HepG2 (cell line): ENCODE data around the gene TPX2. TPM values are rescaled to one million over a fixed set of nuclear protein-coding genes. Genes with fewer than 3 reads are reported as not detected.

Experiments
- ATAC-seq: fragments of 200-7000 bp; cut with Tn5 transposase; 3 replicates; pipeline ENCODE4 v1.9.1; 2020; ENCODE audit warnings: mild to moderate bottlenecking, moderate library complexity
- BruUV-seq: library from RNA; stranded (reverse); fragments of 400-500 nt; replicated peaks from 2 replicates; lab custom pipeline; 2021; lab: Mats Ljungman, UMichigan
- CTCF ChIA-PET: fragments of 300-600 bp; formaldehyde crosslinking; extraction: SDS; loops from one replicate; lab custom pipeline; 2021; ENCODE audit warnings: low total read pairs, inconsistent platforms, low intra/inter-chr PET ratio; lab: Yijun Ruan, JAX
- POLR2A ChIA-PET: fragments of 350-600 bp; sonication (Branson Sonifier 250); formaldehyde crosslinking; loops from one replicate; lab custom pipeline; 2020; ENCODE audit warnings: antibody characterized with exemption, inconsistent platforms; lab: Yijun Ruan, JAX
- DNase-seq: peaks from one replicate; pipeline ENCODE4 v3.0.0-alpha.2; 2015; ENCODE audit warnings: low spot score
- FAIRE-seq: peaks from 3 replicates; lab custom pipeline; 2011; peaks lifted over from hg19 to GRCh38; lab: Jason Lieb, UNC
- H2AFZ ChIP-seq: one replicate; pipeline ENCODE4 v1.6.1; 2011; ENCODE audit warnings: low read length, inconsistent platforms
- H3K27ac ChIP-seq: fragments of 300-600 bp; 3 replicates; pipeline ENCODE4 v1.8.0; 2011; ENCODE audit warnings: mixed run types, mild to moderate bottlenecking, mixed read lengths, low read length, inconsistent platforms; ENCODE audit not compliant: insufficient read depth; ENCODE audit errors: extremely low read length
- H3K27me3 ChIP-seq, 2 experiments: fragments of 200-600 bp in 1 of 2; 2 replicates in 1 of 2; 3 replicates in 1 of 2; pipeline versions ENCODE4 v1.6.0 to v1.8.0; 2011; ENCODE audit warnings: low read length in 2 of 2, mild to moderate bottlenecking in 2 of 2, moderate library complexity in 2 of 2, inconsistent platforms in 1 of 2; ENCODE audit not compliant: insufficient read depth in 2 of 2, control insufficient read depth in 1 of 2
- H3K36me3 ChIP-seq, 2 experiments: fragments of 200-600 bp in 1 of 2; replicated peaks in 1 of 2; 2 replicates in 1 of 2; 3 replicates in 1 of 2; pipeline versions ENCODE4 v1.5.1 to v1.8.0; 2011; ENCODE audit warnings: low read length in 2 of 2, inconsistent platforms in 1 of 2; ENCODE audit not compliant: insufficient read depth in 2 of 2, control insufficient read depth in 1 of 2
- H3K4me1 ChIP-seq: 2 replicates; pipeline ENCODE4 v1.5.1; 2012; ENCODE audit warnings: low read length, inconsistent platforms; ENCODE audit not compliant: insufficient read depth
- H3K4me2 ChIP-seq: 2 replicates; pipeline ENCODE4 v1.6.0; 2011; ENCODE audit warnings: low read depth, low read length, inconsistent platforms
- H3K4me3 ChIP-seq, 3 experiments: fragments of 200-600 bp in 1 of 3; sonication (generic), shearing (Covaris generic) in 1 of 3; replicated peaks in 1 of 3; 2 replicates each; pipeline ENCODE4 v1.5.1; 2011 to 2016; ENCODE audit warnings: low read length in 3 of 3, inconsistent platforms in 2 of 3, low read depth in 2 of 3, mild to moderate bottlenecking in 2 of 3, control low read depth in 1 of 3, mixed read lengths in 1 of 3; ENCODE audit not compliant: insufficient read depth in 1 of 3
- H3K79me2 ChIP-seq: one replicate; pipeline ENCODE4 v1.6.1; 2011; ENCODE audit warnings: low read length, inconsistent platforms; ENCODE audit not compliant: insufficient read depth
- H3K9ac ChIP-seq: 2 replicates; pipeline ENCODE4 v1.6.0; 2011; ENCODE audit warnings: mild to moderate bottlenecking, low read depth, low read length, inconsistent platforms; ENCODE audit not compliant: insufficient read depth
- H3K9me3 ChIP-seq: 2 replicates; pipeline ENCODE4 v1.5.1; 2012; ENCODE audit warnings: mild to moderate bottlenecking, low read length
- H4K20me1 ChIP-seq: 2 replicates; pipeline ENCODE4 v1.6.0; 2011; ENCODE audit warnings: inconsistent platforms, mild to moderate bottlenecking, low read length, moderate library complexity; ENCODE audit not compliant: insufficient read depth
- BCL6 ChIP-seq: IDR thresholded peaks from 2 replicates; pipeline ENCODE4 v1.6.1; 2016; ENCODE audit warnings: missing genetic modification reagents, missing compliant biosample characterization
- NONO ChIP-seq, 2 experiments: fragments of 450-650 bp in 1 of 2; sonication (generic) in 1 of 2; formaldehyde crosslinking in 1 of 2; IDR thresholded peaks in 1 of 2; conservative IDR thresholded peaks in 1 of 2; 2 replicates each; pipeline versions ENCODE4 v1.6.1 to v1.8.0; 2017 to 2022; ENCODE audit warnings: mild to moderate bottlenecking in 1 of 2, missing genetic modification reagents in 1 of 2, moderate library complexity in 1 of 2
- PITX1 ChIP-seq: sonication (generic); formaldehyde crosslinking; IDR thresholded peaks from 2 replicates; pipeline ENCODE4 v1.5.1; 2020; ENCODE audit warnings: mild to moderate bottlenecking, missing genetic modification reagents
- POLR2G ChIP-seq: fragments of 200-400 bp; formaldehyde crosslinking; IDR thresholded peaks from 2 replicates; pipeline ENCODE4 v1.6.1; 2018; ENCODE audit warnings: mild to moderate bottlenecking, low read depth, low read length, moderate library complexity
- RBM22 ChIP-seq: fragments of 200-400 bp; formaldehyde crosslinking; optimal IDR thresholded peaks from 2 replicates; pipeline ENCODE3; 2017; ENCODE audit warnings: mild to moderate bottlenecking, low read length, moderate library complexity
- SNAI1 ChIP-seq: sonication (generic); formaldehyde crosslinking; IDR thresholded peaks from 2 replicates; pipeline ENCODE4 v1.5.0; 2020; ENCODE audit warnings: mild to moderate bottlenecking, missing genetic modification reagents, borderline replicate concordance
- STAT6 ChIP-seq: sonication (generic); formaldehyde crosslinking; IDR thresholded peaks from 2 replicates; pipeline ENCODE4 v1.4.0; 2020; ENCODE audit warnings: missing genetic modification reagents, mild to moderate bottlenecking, borderline replicate concordance
- TBX2 ChIP-seq: sonication (generic); formaldehyde crosslinking; IDR thresholded peaks from 2 replicates; pipeline ENCODE4 v1.5.0; 2020; ENCODE audit warnings: missing genetic modification reagents, mild to moderate bottlenecking, borderline replicate concordance
- ZC3H13 ChIP-seq: sonication (generic); formaldehyde crosslinking; IDR thresholded peaks from 2 replicates; pipeline ENCODE4 v1.8.1; 2023; ENCODE audit warnings: mild to moderate bottlenecking, missing genetic modification reagents, moderate library complexity
- ZFY ChIP-seq: sonication (generic); formaldehyde crosslinking; IDR thresholded peaks from 2 replicates; pipeline ENCODE4 v1.4.0; 2020; ENCODE audit warnings: missing genetic modification reagents
- ZNF431 ChIP-seq: sonication (generic); formaldehyde crosslinking; IDR thresholded peaks from 2 replicates; pipeline ENCODE4 v1.9.0; 2022; ENCODE audit warnings: missing genetic modification reagents, low read depth, mild to moderate bottlenecking, borderline replicate concordance
- ZNF710 ChIP-seq: sonication (generic); formaldehyde crosslinking; IDR thresholded peaks from 2 replicates; pipeline ENCODE4 v1.5.0; 2020; ENCODE audit warnings: mild to moderate bottlenecking, missing genetic modification reagents, borderline replicate concordance
- WGBS: methylation state at CpG from one replicate; pipeline ENCODE4 v1.1.6; 2017; ENCODE audit warnings: low lambda C conversion rate; 5-methylcytosine and 5-hydroxymethylcytosine counted together
- in situ Hi-C: cut with HindIII; loops from 2 replicates; pipeline ENCODE4 v1.10.0; 2017; ENCODE audit warnings: low pct_unique_long_range_greater_than_20kb; ENCODE audit not compliant: extremely low pct_ligation_motif_present
- intact Hi-C: fragments of 100-400 bp; cut with micrococcal nuclease; formaldehyde crosslinking; loops from one replicate; pipeline ENCODE4 v1.10.0; 2022; ENCODE audit not compliant: unreplicated experiment
- polyA plus RNA-seq, 8 experiments: library from polyadenylated mRNA; depleted of rRNA in 3 of 8; stranded (reverse) in 7 of 8; unstranded in 1 of 8; fragments of >200 nt; fragmentation: Illumina TruSeq in 4 of 8; extraction: Trizol in 4 of 8; gene quantifications; 2 replicates each; pipeline versions ENCODE4 v1.2.1 to v1.2.3, GENCODE V29; 2011 to 2016; ENCODE audit warnings: low read depth in 4 of 8, missing spikeins in 1 of 8, mixed read lengths in 1 of 8; ENCODE audit not compliant: insufficient read depth in 1 of 8
- total RNA-seq, 5 experiments: library from RNA; depleted of rRNA; stranded (reverse); fragments of >200 nt; fragmentation: Illumina TruSeq; extraction: Trizol; gene quantifications; 2 replicates each; pipeline ENCODE4 v1.2.3, GENCODE V29; 2016; ENCODE audit warnings: low read depth in 1 of 5

TPX2 gene
- total and polyA plus RNA-seq, 2 of the 13 experiments (the other 11 are each of a cell fraction or from before 2014, with no cell fraction given) = 34.3 to 124 TPM

- Histone ChIP-seq H3K9me3 (no peaks in the 10 kb centered on the region), H3K36me3 (peaks cover 42 to 73% of the 10 kb centered on the region in 2 experiments), H3K79me2 (peaks cover 90% of the 10 kb centered on the region), H3K27me3 (no peaks in the 10 kb centered on the region), H3K4me1 (peaks cover 67% of the 10 kb centered on the region), H2AFZ (no peak overlapping the region), H3K4me3 (no peak overlapping the region), H3K27ac (peak overlapping the region; percentile 23), H3K9ac (no peak overlapping the region), H4K20me1 (peaks cover 7% of the 10 kb centered on the region; the same call in 1 of the 2 replicates)
- DNase-seq (no peak), ATAC-seq (no peak), FAIRE-seq (no peak)
- BruUV-seq = no TSS peak
- in situ Hi-C loops = no loop called here
- POLR2A ChIA-PET = interaction anchor here (1.1 to 28.1 kb wide), 5 partner anchors 10 to 58 kb away, joined by 3 to 2822 read pairs (median 18); partner anchors contain the start of gene BCL2L1
- 96% methylated on average over 1 of the region's 1 CpG for WGBS
- intact Hi-C loops = no loop called here
- CTCF ChIA-PET = no interaction called here
- TF ChIP-seq ZFY = no peak
- TF ChIP-seq ZC3H13 (CRISPR knock-in tag) = 0 out of 2 replicates have a peak, but pooled peaks have one; percentile 54
- TF ChIP-seq PITX1 (CRISPR knock-in tag) = peak; percentile 38; the same call in 1 of the 2 replicates
- no peak for TF ChIP-seq ZNF710
- peak; percentile 97 for TF ChIP-seq RBM22
- no peak for TF ChIP-seq NONO (IDR thresholded peaks at IDR 0.05)
- 0 out of 2 replicates have a peak, but pooled peaks have one; percentile 23 for TF ChIP-seq NONO (CRISPR knock-in tag; conservative IDR thresholded peaks at IDR 0.05)
- TF ChIP-seq TBX2 = 0 out of 2 replicates have a peak, but pooled peaks have one; percentile 12
- TF ChIP-seq STAT6 (CRISPR knock-in tag) = no peak
- peak; percentile 44; the same call in 1 of the 2 replicates for TF ChIP-seq POLR2G
- no peak for TF ChIP-seq SNAI1 (CRISPR knock-in tag)
- no peak for TF ChIP-seq ZNF431 (CRISPR knock-in tag)
- no peak for TF ChIP-seq BCL6 (CRISPR knock-in tag)
- TF ChIP-seq, all 625 proteins: peak for 6
- H3K4me2 ChIP-seq = no peak overlapping the region
These were observed 47.3 kb upstream of the TPX2 start for GRCh38 chr20:31691646-31692275.
